Fibroblast of skin of left quadriceps (primary cell): ENCODE data around the gene TMEM128.
"Not testable (repeated sequence)": the region's sequence is repeated elsewhere in the genome, so short reads cannot be mapped to it uniquely, and the experiment has no call there.

Experiments
- DNase-seq, 2 experiments: peaks; one replicate each; pipeline ENCODE4 v3.0.0-alpha.2; 2013; ENCODE audit warnings: low read depth in 2 of 2

Gene TMEM128

DNA sequence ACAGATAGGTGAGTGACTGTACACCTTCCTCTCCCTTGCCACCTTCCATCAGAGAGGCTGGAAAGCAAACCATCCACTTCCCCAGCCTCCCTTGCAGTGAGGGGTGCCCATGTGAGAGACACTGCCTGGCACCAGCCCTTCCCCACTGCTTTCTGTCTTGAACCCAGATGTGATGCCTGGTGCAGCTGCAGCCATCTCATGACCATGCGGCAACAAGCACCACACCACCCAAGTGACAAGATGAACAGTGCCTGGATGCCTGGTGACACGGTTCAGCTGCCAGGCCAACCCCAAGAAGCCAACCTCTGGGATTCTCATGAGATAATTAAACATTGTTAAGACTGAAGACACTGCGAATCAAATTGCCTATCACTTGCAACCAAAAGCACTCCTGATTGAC lies 52.7 kb downstream of the TMEM128 start:
- no peak for DNase-seq

DNA sequence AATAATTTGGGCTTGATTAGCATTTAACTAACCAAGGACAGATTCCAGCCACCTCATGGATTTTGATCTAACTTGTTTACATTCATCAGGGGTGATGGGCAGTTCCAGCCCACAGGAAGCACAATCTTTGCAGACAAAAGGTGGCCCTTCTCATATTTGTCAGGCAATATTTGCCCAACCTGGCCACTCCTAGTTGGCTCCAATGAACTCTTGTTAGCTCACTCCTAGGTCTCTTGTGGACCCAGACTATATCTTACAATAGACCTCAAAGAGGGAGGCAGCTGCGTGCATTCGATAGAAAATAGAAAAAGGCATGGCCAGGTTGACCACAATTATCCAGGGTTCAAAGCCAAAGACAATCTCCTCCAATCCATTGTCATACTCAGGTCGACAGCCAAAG lies 59.5 kb downstream of the TMEM128 start:
- not testable (repeated sequence) for DNase-seq
